GM19035 (cell line): Measurements from ENCODE around the gene SH2D1A.
"Not testable (repeated sequence)": the region's sequence is repeated elsewhere in the genome, so short reads cannot be mapped to it uniquely, and the experiment has no call there.

Source experiments
- ATAC-seq: cut with Tn5 transposase; IDR thresholded peaks from one replicate; pipeline ENCODE4 v1.9.1; 2021; ENCODE audit not compliant: unreplicated experiment

The SH2D1A gene

GRCh38 chrX:124346117-124346876 is at the start of gene SH2D1A:
SH2D1A (plus strand) TSS chrX:124346563; CDS start chrX:124346643, 80 bp downstream.
- no peak for ATAC-seq

- not testable (repeated sequence) for ATAC-seq
Measured at GRCh38 chrX:124299323-124299722, 47.0 kb upstream of the SH2D1A start.

- ATAC-seq: no peak
Measured at GRCh38 chrX:124300405-124300804, 46.0 kb upstream of the SH2D1A start.

GRCh38 chrX:124307253-124307907 is 39.0 kb upstream of the SH2D1A start:
- no peak for ATAC-seq

GRCh38 chrX:124325732-124326131 is 20.6 kb upstream of the SH2D1A start:
- no peak for ATAC-seq

- no peak for ATAC-seq
Measured at GRCh38 chrX:124328765-124329164, 17.6 kb upstream of the SH2D1A start.

GRCh38 chrX:124332481-124333424 is 13.6 kb upstream of the SH2D1A start, which contains the start of gene TEX13D:
TEX13D (plus strand) TSS chrX:124332660; CDS start chrX:124332918, 258 bp downstream.
- no peak for ATAC-seq

- no peak for ATAC-seq
Measured at GRCh38 chrX:124333862-124334261, 12.5 kb upstream of the SH2D1A start.

GRCh38 chrX:124334555-124334954 is 11.8 kb upstream of the SH2D1A start:
- ATAC-seq: not testable (repeated sequence)

GRCh38 chrX:124335598-124335997 is 10.8 kb upstream of the SH2D1A start:
- no peak for ATAC-seq

GRCh38 chrX:124337916-124338315 is 8.4 kb upstream of the SH2D1A start:
- no peak for ATAC-seq

- ATAC-seq: no peak
Measured at GRCh38 chrX:124338733-124339514, 7.4 kb upstream of the SH2D1A start.

- ATAC-seq: no peak
Measured at GRCh38 chrX:124341396-124342132, 4.8 kb upstream of the SH2D1A start.

GRCh38 chrX:124342174-124342867 is 4.0 kb upstream of the SH2D1A start:
- ATAC-seq: no peak

GRCh38 chrX:124343016-124343415 is 3.3 kb upstream of the SH2D1A start:
- no peak for ATAC-seq

- no peak for ATAC-seq
Measured at GRCh38 chrX:124344246-124344645, 2.1 kb upstream of the SH2D1A start.

- no peak for ATAC-seq
Measured at GRCh38 chrX:124346877-124347241, 496 bp downstream of the SH2D1A start.

GRCh38 chrX:124347242-124347641 is 879 bp downstream of the SH2D1A start:
- no peak for ATAC-seq

- no peak for ATAC-seq
Measured at GRCh38 chrX:124348182-124348581, 1.8 kb downstream of the SH2D1A start.
